NCI-H82 (cell line): Measurements from ENCODE around the gene LHX6.

Experiments used
- DNase-seq: peaks from one replicate; lab custom pipeline; 2025; lab: John Stamatoyannopoulos, UW

LHX6 gene

GRCh38 chr9:122228568-122229484 is at the start of gene LHX6:
Gene LHX6 (minus strand): TSS chr9:122228957. CDS start chr9:122228740, 217 bp downstream.
- DNase-seq: peak; percentile 31

- no peak for DNase-seq
Observed at GRCh38 chr9:122277285-122277897, 48.6 kb upstream of the LHX6 start.

GRCh38 chr9:122276096-122276495 is 47.3 kb upstream of the LHX6 start:
- DNase-seq: no peak

GRCh38 chr9:122274055-122274454 is 45.3 kb upstream of the LHX6 start:
- no peak for DNase-seq

GRCh38 chr9:122268041-122268814 is 39.5 kb upstream of the LHX6 start:
- no peak for DNase-seq

- DNase-seq: no peak
Observed at GRCh38 chr9:122265149-122265915, 36.6 kb upstream of the LHX6 start.

- DNase-seq: peak; percentile 92
Observed at GRCh38 chr9:122264360-122265148, 35.8 kb upstream of the LHX6 start, which contains the start of the genes MRRF and RBM18. Gene MRRF (plus strand): TSS chr9:122264882. CDS start chr9:122270892, 6,010 bp downstream. Gene RBM18 (minus strand): TSS chr9:122264840. CDS start chr9:122261492, 3,348 bp downstream.

- DNase-seq: peak; percentile 33
Observed at GRCh38 chr9:122263699-122264349, 35.1 kb upstream of the LHX6 start.

- no peak for DNase-seq
Observed at GRCh38 chr9:122262073-122262472, 33.3 kb upstream of the LHX6 start.

GRCh38 chr9:122261469-122261881 is 32.7 kb upstream of the LHX6 start:
- DNase-seq: no peak

GRCh38 chr9:122258886-122259415 is 30.2 kb upstream of the LHX6 start:
- no peak for DNase-seq

- DNase-seq: no peak
Observed at GRCh38 chr9:122256206-122256605, 27.4 kb upstream of the LHX6 start.

GRCh38 chr9:122254761-122255160 is 26.0 kb upstream of the LHX6 start:
- DNase-seq: no peak

- no peak for DNase-seq
Observed at GRCh38 chr9:122252796-122253195, 24.0 kb upstream of the LHX6 start.

GRCh38 chr9:122251351-122251750 is 22.6 kb upstream of the LHX6 start:
- no peak for DNase-seq

- DNase-seq: no peak
Observed at GRCh38 chr9:122248448-122248865, 19.7 kb upstream of the LHX6 start.

- DNase-seq: no peak
Observed at GRCh38 chr9:122246666-122247065, 17.9 kb upstream of the LHX6 start.

- DNase-seq: no peak
Observed at GRCh38 chr9:122244349-122244748, 15.6 kb upstream of the LHX6 start.

- DNase-seq: no peak
Observed at GRCh38 chr9:122239722-122240121, 11.0 kb upstream of the LHX6 start.

- peak; percentile 16 for DNase-seq
Observed at GRCh38 chr9:122236681-122237080, 7.9 kb upstream of the LHX6 start.
